WTC11 (cell line): ENCODE data around the gene KRTAP10-9. TPM values are rescaled to one million over a fixed set of nuclear protein-coding genes. Genes with fewer than 3 reads are reported as not detected.

ENCODE experiments used
- ATAC-seq: fragments of 200-7000 bp; cut with Tn5 transposase; 2 replicates; pipeline ENCODE4 v1.10.0; 2021; ENCODE audit warnings: mild to moderate bottlenecking, moderate library complexity
- CTCF ChIA-PET: fragments of 300-600 bp; sonication (Branson Sonifier 250); formaldehyde crosslinking; loops from one replicate; lab custom pipeline; 2021; ENCODE audit warnings: antibody characterized with exemption; lab: Charles Lee
- POLR2A ChIA-PET: fragments of 350-600 bp; sonication (Branson Sonifier 250); formaldehyde crosslinking; loops from one replicate; lab custom pipeline; 2021; ENCODE audit warnings: antibody characterized with exemption; lab: Charles Lee
- DNase-seq: peaks from one replicate; pipeline ENCODE4 v3.0.0; 2021; ENCODE audit warnings: low spot score
- H3K27ac Mint-ChIP-seq: 2 replicates; pipeline ENCODE4 v1.8.0; 2021; ENCODE audit warnings: mixed read lengths
- H3K27me3 Mint-ChIP-seq: 2 replicates; pipeline ENCODE4 v1.8.0; 2021; ENCODE audit warnings: low read depth, mild to moderate bottlenecking, moderate library complexity, mixed read lengths
- H3K36me3 Mint-ChIP-seq: 2 replicates; pipeline ENCODE4 v1.8.0; 2021; ENCODE audit warnings: mixed read lengths
- H3K4me1 Mint-ChIP-seq: 2 replicates; pipeline ENCODE4 v1.8.0; 2022; ENCODE audit warnings: mixed read lengths
- H3K4me3 Mint-ChIP-seq: 2 replicates; pipeline ENCODE4 v1.8.0; 2021; ENCODE audit warnings: mild to moderate bottlenecking, moderate library complexity, mixed read lengths
- H3K9me3 Mint-ChIP-seq: 2 replicates; pipeline ENCODE4 v1.8.0; 2021; ENCODE audit warnings: mixed read lengths
- ATF1 ChIP-seq: sonication (generic); formaldehyde crosslinking; IDR thresholded peaks from 2 replicates; pipeline ENCODE4 v1.8.1; 2023; ENCODE audit warnings: mild to moderate bottlenecking, moderate library complexity, missing genetic modification reagents
- ATF3 ChIP-seq: sonication (generic); formaldehyde crosslinking; conservative IDR thresholded peaks from 2 replicates; pipeline ENCODE4 v1.8.1; 2022; ENCODE audit warnings: mild to moderate bottlenecking, missing genetic modification reagents
- CTCF ChIP-seq: fragments of 200-600 bp; IDR thresholded peaks from 2 replicates; pipeline ENCODE4 v1.8.0; 2022; ENCODE audit warnings: antibody characterized with exemption
- E2F4 ChIP-seq: sonication (generic); formaldehyde crosslinking; IDR thresholded peaks from 2 replicates; pipeline ENCODE4 v1.8.1; 2022; ENCODE audit warnings: low read depth, mild to moderate bottlenecking, moderate library complexity, missing genetic modification reagents, borderline replicate concordance
- ERG ChIP-seq: fragments of 250-450 bp; sonication (Bioruptor Pico); IDR thresholded peaks from 2 replicates; pipeline ENCODE4 v1.8.0; 2021; ENCODE audit warnings: mild to moderate bottlenecking
- ESRRA ChIP-seq: sonication (generic); formaldehyde crosslinking; IDR thresholded peaks from 2 replicates; pipeline ENCODE4 v1.8.1; 2022; ENCODE audit warnings: mild to moderate bottlenecking, missing genetic modification reagents, borderline replicate concordance
- ETV6 ChIP-seq: sonication (generic); formaldehyde crosslinking; IDR thresholded peaks from 2 replicates; pipeline ENCODE4 v1.8.1; 2022; ENCODE audit warnings: mild to moderate bottlenecking, missing genetic modification reagents
- FOXP1 ChIP-seq: sonication (generic); formaldehyde crosslinking; IDR thresholded peaks from 2 replicates; pipeline ENCODE4 v1.8.0; 2022; ENCODE audit warnings: missing genetic modification reagents, mild to moderate bottlenecking, moderate library complexity, borderline replicate concordance
- GRHL2 ChIP-seq: fragments of 250-450 bp; sonication (Bioruptor Pico); IDR thresholded peaks from 2 replicates; pipeline ENCODE4 v1.8.0; 2022; ENCODE audit warnings: mild to moderate bottlenecking, moderate library complexity; ENCODE audit not compliant: insufficient replicate concordance, severe bottlenecking
- IRF2 ChIP-seq: sonication (generic); formaldehyde crosslinking; IDR thresholded peaks from 2 replicates; pipeline ENCODE4 v1.8.0; 2022; ENCODE audit warnings: low read depth, missing genetic modification reagents, borderline replicate concordance
- JAZF1 ChIP-seq: fragments of 250-450 bp; sonication (Bioruptor Pico); IDR thresholded peaks from 2 replicates; pipeline ENCODE4 v1.9.0; 2021; ENCODE audit warnings: moderate library complexity, mild to moderate bottlenecking, inconsistent platforms
- MAX ChIP-seq: sonication (generic); formaldehyde crosslinking; IDR thresholded peaks from 2 replicates; pipeline ENCODE4 v1.8.0; 2022; ENCODE audit warnings: mild to moderate bottlenecking, missing genetic modification reagents
- NFE2L1 ChIP-seq: sonication (generic); formaldehyde crosslinking; IDR thresholded peaks from 2 replicates; pipeline ENCODE4 v1.8.1; 2023; ENCODE audit warnings: missing genetic modification reagents
- NFYB ChIP-seq: sonication (generic); formaldehyde crosslinking; conservative IDR thresholded peaks from 2 replicates; pipeline ENCODE4 v1.8.0; 2022; ENCODE audit warnings: low read depth, missing genetic modification reagents
- NR2C2 ChIP-seq: sonication (generic); formaldehyde crosslinking; IDR thresholded peaks from 2 replicates; pipeline ENCODE4 v1.8.0; 2022; ENCODE audit warnings: mild to moderate bottlenecking, missing genetic modification reagents
- NR3C1 ChIP-seq: sonication (generic); formaldehyde crosslinking; conservative IDR thresholded peaks from 2 replicates; pipeline ENCODE4 v1.8.1; 2023; ENCODE audit warnings: low read depth, mild to moderate bottlenecking, missing genetic modification reagents
- SMAD3 ChIP-seq: sonication (generic); formaldehyde crosslinking; IDR thresholded peaks from 2 replicates; pipeline ENCODE4 v1.8.0; 2022; ENCODE audit warnings: missing genetic modification reagents, mild to moderate bottlenecking, borderline replicate concordance
- SMAD4 ChIP-seq: sonication (generic); formaldehyde crosslinking; IDR thresholded peaks from 2 replicates; pipeline ENCODE4 v1.8.0; 2022; ENCODE audit warnings: mild to moderate bottlenecking, missing genetic modification reagents
- STAT6 ChIP-seq: sonication (generic); formaldehyde crosslinking; conservative IDR thresholded peaks from 2 replicates; pipeline ENCODE4 v1.8.1; 2023; ENCODE audit warnings: mild to moderate bottlenecking, low read depth, missing genetic modification reagents, moderate library complexity
- TEAD1 ChIP-seq: sonication (generic); formaldehyde crosslinking; IDR thresholded peaks from 2 replicates; pipeline ENCODE4 v1.8.0; 2022; ENCODE audit warnings: mild to moderate bottlenecking, missing genetic modification reagents
- ZBTB21 ChIP-seq: sonication (generic); formaldehyde crosslinking; IDR thresholded peaks from 2 replicates; pipeline ENCODE4 v1.8.1; 2023; ENCODE audit warnings: mild to moderate bottlenecking, missing genetic modification reagents, borderline replicate concordance
- ZNF219 ChIP-seq: sonication (generic); formaldehyde crosslinking; IDR thresholded peaks from 2 replicates; pipeline ENCODE4 v1.8.0; 2023; ENCODE audit warnings: missing genetic modification reagents, mild to moderate bottlenecking, borderline replicate concordance
- ZNF532 ChIP-seq: fragments of 250-450 bp; sonication (Bioruptor Pico); IDR thresholded peaks from 2 replicates; pipeline ENCODE4 v1.9.0; 2021; ENCODE audit warnings: mild to moderate bottlenecking, borderline replicate concordance
- ZNF671 ChIP-seq: fragments of 250-450 bp; sonication (Bioruptor Pico); IDR thresholded peaks from 2 replicates; pipeline ENCODE4 v1.8.0; 2021; ENCODE audit warnings: mild to moderate bottlenecking
- total RNA-seq: library from RNA; stranded (reverse); gene quantifications from 3 replicates; pipeline ENCODE4 v1.2.3, GENCODE V29; 2021

Gene KRTAP10-9
- total RNA-seq, 1 experiment from 2014 or later = not detected

GRCh38 chr21:44648557-44649311 is 21.8 kb downstream of the KRTAP10-9 start:
- Mint-ChIP-seq H3K36me3 (peaks cover 18% of the 10 kb centered on the region), H3K9me3 (peaks cover 22% of the 10 kb centered on the region), H3K4me1 (peaks cover 10% of the 10 kb centered on the region), H3K4me3 (no peak overlapping the region), H3K27me3 (peaks cover 10% of the 10 kb centered on the region), H3K27ac (no peak overlapping the region)
- CTCF ChIA-PET = interaction anchor here (1.0 to 1.3 kb wide), 2 partner anchors 99 to 138 kb away, joined by 4 to 6 read pairs; no protein-coding TSS in a partner anchor
- POLR2A ChIA-PET = no interaction called here
- no peak for TF ChIP-seq TEAD1 (CRISPR knock-in tag)
- TF ChIP-seq ATF1 = no peak
- no peak for TF ChIP-seq ZBTB21
- TF ChIP-seq NR2C2 (CRISPR knock-in tag) = no peak
- TF ChIP-seq IRF2 = no peak
- TF ChIP-seq SMAD4 = no peak
- no peak for TF ChIP-seq FOXP1 (CRISPR knock-in tag)
- TF ChIP-seq ETV6 (CRISPR knock-in tag) = no peak
- TF ChIP-seq ESRRA (CRISPR knock-in tag) = no peak
- no peak for TF ChIP-seq JAZF1 (CRISPR knock-in tag)
- TF ChIP-seq GRHL2 (CRISPR knock-in tag) = no peak
- no peak for TF ChIP-seq ERG (CRISPR knock-in tag)
- TF ChIP-seq ZNF671 (CRISPR knock-in tag) = no peak
- TF ChIP-seq NFE2L1 = no peak
- no peak for TF ChIP-seq ATF3 (CRISPR knock-in tag)
- TF ChIP-seq STAT6 (CRISPR knock-in tag) = no peak
- no peak for TF ChIP-seq NR3C1 (CRISPR knock-in tag)
- no peak for TF ChIP-seq E2F4
- TF ChIP-seq ZNF219 (CRISPR knock-in tag) = no peak
- DNase-seq (no peak), ATAC-seq (no peak)

GRCh38 chr21:44649521-44650100 is 22.7 kb downstream of the KRTAP10-9 start:
- peaks cover 11% of the 10 kb centered on the region for H3K36me3 Mint-ChIP-seq
- H3K9me3 Mint-ChIP-seq = peaks cover 13% of the 10 kb centered on the region
- POLR2A ChIA-PET = no interaction called here
- ATAC-seq = no peak
- H3K27me3 Mint-ChIP-seq = peaks cover 10% of the 10 kb centered on the region
- no peak for DNase-seq
- CTCF ChIA-PET = interaction anchor here (1.0 to 1.3 kb wide), 2 partner anchors 100 to 139 kb away, joined by 4 to 6 read pairs; no protein-coding TSS in a partner anchor
- no peak overlapping the region for H3K4me3 Mint-ChIP-seq
- no peak overlapping the region for H3K27ac Mint-ChIP-seq
- peaks cover 10% of the 10 kb centered on the region for H3K4me1 Mint-ChIP-seq
- TF ChIP-seq MAX (no peak), ZNF219 (CRISPR knock-in tag) (no peak), NFYB (CRISPR knock-in tag) (no peak), CTCF (no peak), ZNF532 (CRISPR knock-in tag) (no peak), SMAD3 (CRISPR knock-in tag) (no peak)
